Gastrocnemius medialis (tissue), 4 donors: ENCODE data around the gene KLHL18. TPM values are rescaled to one million over a fixed set of nuclear protein-coding genes. Genes with fewer than 3 reads are reported as not detected.

Experiments
- ATAC-seq, 2 donors: fragments of 150-250 bp; one replicate each; pipeline ENCODE4 v1.9.1; 2016
- DNase-seq, 2 donors: peaks; one replicate each; pipeline ENCODE4 v3.0.0-alpha.2; 2019
- H3K27ac ChIP-seq, 4 donors: fragments of 200-600 bp; sonication (generic); 1 replicate in 1 of 4; 2 replicates in 3 of 4; pipeline ENCODE4 v1.5.1; 2016 to 2018; ENCODE audit warnings: mild to moderate bottlenecking in 2 of 4, moderate library complexity in 1 of 4
- H3K27me3 ChIP-seq, 3 donors: fragments of 200-600 bp; sonication (generic) in 2 of 3; 1 replicate in 1 of 3; 2 replicates in 2 of 3; pipeline versions ENCODE4 v1.5.1 to v1.6.0; 2016 to 2019; ENCODE audit warnings: mild to moderate bottlenecking in 1 of 3, moderate library complexity in 1 of 3
- H3K36me3 ChIP-seq, 2 donors: fragments of 200-600 bp; sonication (generic) in 1 of 2; one replicate each; pipeline ENCODE4 v1.5.1; 2017 to 2018
- H3K4me1 ChIP-seq, 2 donors: fragments of 200-600 bp; sonication (generic) in 1 of 2; one replicate each; pipeline ENCODE4 v1.5.1; 2016 to 2017; ENCODE audit warnings: mild to moderate bottlenecking in 2 of 2
- H3K4me3 ChIP-seq, 4 donors: fragments of 200-600 bp; sonication (generic) in 3 of 4; 1 replicate in 1 of 4; 2 replicates in 3 of 4; pipeline ENCODE4 v1.5.1; 2016 to 2019; ENCODE audit warnings: mild to moderate bottlenecking in 2 of 4
- H3K9me3 ChIP-seq, 3 donors: fragments of 200-600 bp; sonication (generic) in 2 of 3; 1 replicate in 1 of 3; 2 replicates in 2 of 3; pipeline ENCODE4 v1.5.1; 2016 to 2019
- CTCF ChIP-seq, 5 experiments: fragments of 450-650 bp in 3 of 5; fragments of 200-600 bp in 2 of 5; sonication (generic) in 2 of 5; IDR thresholded peaks in 4 of 5; conservative IDR thresholded peaks in 1 of 5; 1 replicate in 4 of 5; 2 replicates in 1 of 5; pipeline ENCODE4 v1.5.1; 2016 to 2019; ENCODE audit warnings: antibody characterized with exemption in 5 of 5, mild to moderate bottlenecking in 3 of 5, moderate library complexity in 3 of 5
- POLR2A ChIP-seq, 2 donors: fragments of 450-650 bp; IDR thresholded peaks; one replicate each; pipeline ENCODE4 v1.6.1; 2017; ENCODE audit warnings: antibody characterized with exemption in 2 of 2, mild to moderate bottlenecking in 2 of 2, moderate library complexity in 2 of 2
- in situ Hi-C, 4 donors: fragments of 200-750 bp; cut with MboI; loops; one replicate each; pipeline versions ENCODE4 v1.15.0 to v1.8.0; 2017; ENCODE audit warnings: low sequenced_read_pairs in 4 of 4
- intact Hi-C: fragments of 100-400 bp; cut with DNase I; formaldehyde crosslinking; loops from one replicate; pipeline ENCODE4 v1.15.1; 2023; ENCODE audit warnings: low total_unique reads
- total RNA-seq, 4 donors: library from RNA; depleted of rRNA; stranded (reverse); fragments of >200 nt; gene quantifications; one replicate each; pipeline versions ENCODE4 v1.1.0 to v1.2.3, GENCODE V29; 2016

KLHL18 gene
- total RNA-seq, 4 donors from 2014 or later, result 19.0 to 26.3 (median 22.4) TPM

- Histone ChIP-seq H3K27ac (no peak overlapping the region), H3K4me3 (no peak overlapping the region), H3K27me3 (no peaks in the 10 kb centered on the region), H3K4me1 (peaks cover 0 to 5% of the 10 kb centered on the region in 2 donors), H3K9me3 (no peaks in the 10 kb centered on the region), H3K36me3 (peaks cover 0 to 52% of the 10 kb centered on the region in 2 donors)
- ATAC-seq (no peak), DNase-seq (no peak)
- TF ChIP-seq POLR2A (IDR thresholded peaks at IDR 0.05), result no peak
- TF ChIP-seq CTCF (IDR thresholded peaks at IDR 0.05 in 4 of 5, conservative IDR thresholded peaks at IDR 0.05 in 1 of 5), result no peak
- in situ Hi-C loops (loop anchor here (10.0 to 25.0 kb wide), 3 partner anchors 69 to 611 kb away; partner anchors contain the start of genes PRSS50 (in 2 of the 4) and TMIE (in 2 of the 4)), intact Hi-C loops (loop anchor here (1.0 to 10.0 kb wide), 4 partner anchors 73 to 621 kb away; partner anchors contain the start of genes SETD2 and TMIE)
Measured at GRCh38 chr3:47323431-47324277, 40.9 kb downstream of the KLHL18 start.

GRCh38 chr3:47324278-47324865 is 41.6 kb downstream of the KLHL18 start:
- Histone ChIP-seq H3K9me3 (no peaks in the 10 kb centered on the region), H3K27me3 (no peaks in the 10 kb centered on the region), H3K36me3 (peaks cover 0 to 54% of the 10 kb centered on the region in 2 donors), H3K27ac (no peak overlapping the region), H3K4me1 (no peaks in the 10 kb centered on the region), H3K4me3 (no peak overlapping the region)
- ATAC-seq (peak; percentile 94 to 99), DNase-seq (peak; percentile 16 to 42)
- intact Hi-C loops (loop anchor here (1.0 to 10.0 kb wide), 4 partner anchors 74 to 622 kb away; partner anchors contain the start of genes SETD2 and TMIE), in situ Hi-C loops (loop anchor here (10.0 to 25.0 kb wide), 3 partner anchors 70 to 612 kb away; partner anchors contain the start of genes PRSS50 (in 2 of the 4) and TMIE (in 2 of the 4))
- TF ChIP-seq CTCF (IDR thresholded peaks at IDR 0.05 in 4 of 5, conservative IDR thresholded peaks at IDR 0.05 in 1 of 5), result peak; percentile 36 to 77 (median 64)
- TF ChIP-seq POLR2A (IDR thresholded peaks at IDR 0.05), result no peak

GRCh38 chr3:47333907-47334306 is 51.2 kb downstream of the KLHL18 start:
- DNase-seq, result no peak
- peaks cover 0 to 5% of the 10 kb centered on the region in 2 donors for H3K4me1 ChIP-seq
- H3K27ac ChIP-seq, result no peak overlapping the region
- TF ChIP-seq POLR2A (IDR thresholded peaks at IDR 0.05) (no peak), CTCF (IDR thresholded peaks at IDR 0.05 in 4 of 5, conservative IDR thresholded peaks at IDR 0.05 in 1 of 5) (no peak)
- in situ Hi-C loops, result loop anchor here in 2 of 4 donors (25.0 kb wide), 1 partner anchor 622 kb away; the partner anchor contains the start of genes PRSS50 (in 2 of the 2) and TMIE (in 2 of the 2)
- no peak overlapping the region for H3K4me3 ChIP-seq
- intact Hi-C loops, result no loop called here
- peaks cover 0 to 74% of the 10 kb centered on the region in 2 donors for H3K36me3 ChIP-seq
- ATAC-seq, result no peak
- no peaks in the 10 kb centered on the region for H3K9me3 ChIP-seq
- no peaks in the 10 kb centered on the region for H3K27me3 ChIP-seq

DNA sequence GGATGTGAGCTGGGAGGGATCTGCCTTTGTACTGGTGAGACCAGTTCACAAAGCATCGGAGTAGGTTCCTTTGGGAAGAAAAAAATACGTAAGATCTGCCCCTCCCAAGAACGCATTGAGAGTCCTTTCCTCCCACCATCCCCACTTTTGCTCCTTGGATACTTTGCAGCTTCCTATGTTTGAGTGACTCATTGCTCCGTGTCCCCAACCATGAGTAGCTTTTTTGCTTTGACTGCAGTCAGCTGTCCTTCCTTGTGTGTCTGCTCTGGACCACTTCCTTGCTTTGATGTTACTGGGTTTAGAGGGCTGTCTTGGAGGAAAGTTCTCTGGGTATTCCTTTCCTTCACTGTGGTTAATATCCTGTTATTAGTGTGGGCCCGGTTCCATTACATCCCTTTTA is 54.9 kb downstream of the KLHL18 start:
- peaks cover 0 to 85% of the 10 kb centered on the region in 2 donors for H3K36me3 ChIP-seq
- in situ Hi-C loops, result loop anchor here in 2 of 4 donors (25.0 kb wide), 1 partner anchor 625 kb away; the partner anchor contains the start of genes PRSS50 (in 2 of the 2) and TMIE (in 2 of the 2)
- H3K9me3 ChIP-seq, result no peaks in the 10 kb centered on the region
- peaks cover 0 to 5% of the 10 kb centered on the region in 2 donors for H3K4me1 ChIP-seq
- ATAC-seq, result no peak
- no peak for DNase-seq
- no peak overlapping the region for H3K4me3 ChIP-seq
- H3K27me3 ChIP-seq, result no peaks in the 10 kb centered on the region
- H3K27ac ChIP-seq, result no peak overlapping the region
- no peak for TF ChIP-seq POLR2A (IDR thresholded peaks at IDR 0.05)
- no peak for TF ChIP-seq CTCF (IDR thresholded peaks at IDR 0.05 in 4 of 5, conservative IDR thresholded peaks at IDR 0.05 in 1 of 5)
- intact Hi-C loops, result no loop called here
